ENCODE data around the gene SLC37A1. TPM values are rescaled to one million over a fixed set of nuclear protein-coding genes. Genes with fewer than 3 reads are reported as not detected.

SLC37A1 gene
- total and polyA plus RNA-seq, 2 of the 13 experiments (the other 11 are each of a cell fraction or from before 2014, with no cell fraction given) = 0.22 to 0.40 TPM

GRCh38 chr21:42627527-42628289, 114.1 kb downstream of the SLC37A1 start:
- Histone ChIP-seq H3K9ac (ENCODE audit: insufficient read depth, low read depth, low read length) (no peak overlapping the region), H2AFZ (ENCODE audit: low read length) (no peak overlapping the region), H3K27ac (ENCODE audit: extremely low read length, insufficient read depth, low read length) (no peak overlapping the region), H3K27me3 (ENCODE audit: control insufficient read depth in 1 of 2, insufficient read depth in 2 of 2, low read length in 2 of 2) (peaks cover 0 to 23% of the 10 kb centered on the region in 2 experiments; a peak in 3 of 5 replicates), H3K36me3 (replicated peaks in 1 of 2; ENCODE audit: control insufficient read depth in 1 of 2, insufficient read depth in 2 of 2, low read length in 2 of 2) (no peaks in the 10 kb centered on the region), H3K9me3 (ENCODE audit: low read length) (no peaks in the 10 kb centered on the region), H3K79me2 (ENCODE audit: insufficient read depth, low read length) (no peaks in the 10 kb centered on the region), H4K20me1 (ENCODE audit: insufficient read depth, low read length) (no peaks in the 10 kb centered on the region), H3K4me2 (ENCODE audit: low read depth, low read length) (no peak overlapping the region), H3K4me1 (ENCODE audit: insufficient read depth, low read length) (peaks cover 34% of the 10 kb centered on the region), H3K4me3 (replicated peaks in 1 of 3; ENCODE audit: insufficient read depth in 1 of 3, low read depth in 2 of 3, low read length in 3 of 3) (no peak overlapping the region)
- ChIA-PET CTCF (ENCODE audit: low intra/inter-chr PET ratio, low total read pairs) (no interaction called here), POLR2A (no interaction called here)
- no peak for FAIRE-seq
- WGBS (ENCODE audit: low lambda C conversion rate) = 63% methylated on average over 15 of the region's 15 CpGs
- BruUV-seq (replicated peaks) = no TSS peak
- in situ Hi-C loops (cut with HindIII; ENCODE audit: extremely low pct_ligation_motif_present, low pct_unique_long_range_greater_than_20kb) (no loop called here), intact Hi-C loops (cut with micrococcal nuclease; ENCODE audit: unreplicated experiment) (no loop called here)
- DNase-seq (ENCODE audit: low spot score) = no peak
- no peak for ATAC-seq
- TF ChIP-seq ZHX2 (IDR thresholded peaks at IDR 0.05; ENCODE audit: low read depth) = no peak
- TF ChIP-seq ZHX2 (CRISPR knock-in tag; IDR thresholded peaks at IDR 0.05; ENCODE audit: borderline replicate concordance) = no peak
- no peak for TF ChIP-seq ESRRA (CRISPR knock-in tag; IDR thresholded peaks at IDR 0.05; ENCODE audit: low read depth)
- no peak for TF ChIP-seq BCL6 (CRISPR knock-in tag; IDR thresholded peaks at IDR 0.05)
- no peak for TF ChIP-seq PAXIP1 (CRISPR knock-in tag; conservative IDR thresholded peaks at IDR 0.05)
- no peak for TF ChIP-seq ZKSCAN1 (IDR thresholded peaks at IDR 0.05; ENCODE audit: low read length)
- TF ChIP-seq ZNF17 (CRISPR knock-in tag; IDR thresholded peaks at IDR 0.05) = no peak
- no peak for TF ChIP-seq ZNF543 (CRISPR knock-in tag; IDR thresholded peaks at IDR 0.05)
- no peak for TF ChIP-seq HNRNPL (IDR thresholded peaks at IDR 0.05; ENCODE audit: low read depth, low read length)
- no peak for TF ChIP-seq IRF9 (CRISPR knock-in tag; IDR thresholded peaks at IDR 0.05; ENCODE audit: borderline replicate concordance)
- TF ChIP-seq ZNF563 (CRISPR knock-in tag; IDR thresholded peaks at IDR 0.05) = no peak
- TF ChIP-seq SMARCC2 (IDR thresholded peaks at IDR 0.05) = no peak
- no peak for TF ChIP-seq MXD4 (CRISPR knock-in tag; IDR thresholded peaks at IDR 0.05)
- no peak for TF ChIP-seq CCDC6 (CRISPR knock-in tag; IDR thresholded peaks at IDR 0.05)

Data from HepG2 (cell line).